Fibroblast of lung (primary cell): Measurements from ENCODE around the gene LASP1.

Experiments
- CTCF ChIP-seq, 2 donors: IDR thresholded peaks in 1 of 2; conservative IDR thresholded peaks in 1 of 2; 1 replicate in 1 of 2; 2 replicates in 1 of 2; pipeline ENCODE4 v1.5.1; 2011 to 2012; ENCODE audit warnings: low read length in 2 of 2, control low read depth in 1 of 2, inconsistent platforms in 1 of 2, low read depth in 1 of 2, mild to moderate bottlenecking in 1 of 2
- EZH2 ChIP-seq: IDR thresholded peaks from 2 replicates; pipeline ENCODE4 v1.5.1; 2012; ENCODE audit warnings: low read length, control low read depth, mild to moderate bottlenecking; ENCODE audit errors: missing control alignments

- TF ChIP-seq CTCF (conservative IDR thresholded peaks at IDR 0.05 in 1 of 2, IDR thresholded peaks at IDR 0.05 in 1 of 2; ENCODE audit: low read depth in 1 of 2, low read length in 2 of 2): no peak
- no peak for TF ChIP-seq EZH2
Measured at GRCh38 chr17:38848939-38849605, 20.8 kb upstream of the LASP1 start.
